CD4-positive, CD25-positive, alpha-beta regulatory T cell (primary cell): ENCODE measurements around the gene COP1. TPM values are rescaled to one million over a fixed set of nuclear protein-coding genes. Genes with fewer than 3 reads are reported as not detected.

ENCODE experiments used
- ATAC-seq, 2 donors: fragments of 150-1000 bp; cut with Tn5 transposase; one replicate each; pipeline ENCODE4 v1.10.0; 2021; ENCODE audit warnings: low read depth in 2 of 2, moderate number of reproducible peaks in 2 of 2, moderate library complexity in 1 of 2
- DNase-seq, 3 donors: peaks; one replicate each; pipeline versions ENCODE4 v3.0.0 to v3.0.0-alpha.2; 2012 to 2022; ENCODE audit warnings: mixed read lengths in 1 of 3
- H3K27ac ChIP-seq: one replicate; pipeline ENCODE4 v1.7.0; 2013; ENCODE audit warnings: mild to moderate bottlenecking, low read length; ENCODE audit not compliant: insufficient read depth, poor library complexity, severe bottlenecking
- H3K27me3 ChIP-seq: one replicate; pipeline ENCODE4 v1.7.0; 2013; ENCODE audit warnings: low read length; ENCODE audit not compliant: control insufficient read depth, insufficient read depth
- H3K36me3 ChIP-seq: one replicate; pipeline ENCODE4 v1.7.0; 2013; ENCODE audit warnings: mild to moderate bottlenecking, low read length, moderate library complexity; ENCODE audit not compliant: control insufficient read depth, insufficient read depth
- H3K4me1 ChIP-seq: 2 replicates; pipeline ENCODE4 v1.7.0; 2013; ENCODE audit warnings: mild to moderate bottlenecking, low read length; ENCODE audit not compliant: insufficient read depth, control insufficient read depth, poor library complexity, severe bottlenecking
- H3K4me3 ChIP-seq: one replicate; pipeline ENCODE4 v1.7.0; 2013; ENCODE audit warnings: low read depth, mild to moderate bottlenecking, low read length, moderate library complexity
- H3K9me3 ChIP-seq, 2 experiments: 1 replicate in 1 of 2; 2 replicates in 1 of 2; pipeline ENCODE4 v1.7.0; 2013; ENCODE audit warnings: low read length in 2 of 2, mild to moderate bottlenecking in 1 of 2, moderate library complexity in 1 of 2; ENCODE audit not compliant: control insufficient read depth in 2 of 2
- H3K27ac Mint-ChIP-seq, 3 donors: one replicate each; pipeline ENCODE4 v1.8.0; 2020 to 2022; ENCODE audit warnings: mild to moderate bottlenecking in 3 of 3, mixed read lengths in 3 of 3, moderate library complexity in 2 of 3
- H3K27me3 Mint-ChIP-seq: one replicate; pipeline ENCODE4 v1.8.0; 2022; ENCODE audit warnings: mild to moderate bottlenecking, mixed read lengths
- H3K36me3 Mint-ChIP-seq: one replicate; pipeline ENCODE4 v1.8.0; 2020; ENCODE audit warnings: mixed read lengths
- H3K4me1 Mint-ChIP-seq, 4 donors: one replicate each; pipeline ENCODE4 v1.8.0; 2020 to 2022; ENCODE audit warnings: mixed read lengths in 4 of 4, mild to moderate bottlenecking in 1 of 4
- H3K4me3 Mint-ChIP-seq, 4 donors: one replicate each; pipeline ENCODE4 v1.8.0; 2020 to 2022; ENCODE audit warnings: mild to moderate bottlenecking in 4 of 4, mixed read lengths in 4 of 4, moderate library complexity in 3 of 4
- H3K9me3 Mint-ChIP-seq, 7 donors: one replicate each; pipeline ENCODE4 v1.8.0; 2020 to 2022; ENCODE audit warnings: mixed read lengths in 7 of 7, mild to moderate bottlenecking in 3 of 7, moderate library complexity in 2 of 7
- polyA plus RNA-seq, 4 donors: library from polyadenylated mRNA; unstranded; fragments of 300-500 nt; fragmentation: Illumina TruSeq; gene quantifications; one replicate each; pipeline ENCODE4 v1.2.3, GENCODE V29; 2021
- total RNA-seq: library from RNA; stranded (reverse); gene quantifications from one replicate; pipeline ENCODE4 v1.2.3, GENCODE V29; 2022

Gene COP1
- total and polyA plus RNA-seq, 5 donors from 2014 or later = 37.7 to 53.9 (median 42.0) TPM

GRCh38 chr1:176058686-176059085 lies 148.4 kb downstream of the COP1 start:
- Histone ChIP-seq H3K9me3 (no peaks in the 10 kb centered on the region), H3K27ac (no peak overlapping the region), H3K27me3 (no peaks in the 10 kb centered on the region), H3K36me3 (peaks cover 1% of the 10 kb centered on the region), H3K4me1 (no peaks in the 10 kb centered on the region), H3K4me3 (no peak overlapping the region)
- Mint-ChIP-seq H3K36me3 (peaks cover 8% of the 10 kb centered on the region), H3K27ac (no peak overlapping the region), H3K4me1 (peaks cover 5 to 11% (median 10%) of the 10 kb centered on the region in 4 donors), H3K4me3 (no peak overlapping the region), H3K27me3 (no peaks in the 10 kb centered on the region), H3K9me3 (no peaks in the 10 kb centered on the region)
- DNase-seq (peak in 1 of 3 donors; percentile 6), ATAC-seq (no peak)

GRCh38 chr1:176056312-176056711 lies 150.8 kb downstream of the COP1 start:
- no peaks in the 10 kb centered on the region for H3K9me3 Mint-ChIP-seq
- no peak for ATAC-seq
- no peak overlapping the region for H3K4me3 Mint-ChIP-seq

GRCh38 chr1:176055398-176055797 lies 151.7 kb downstream of the COP1 start:
- Histone ChIP-seq H3K27me3 (no peaks in the 10 kb centered on the region), H3K9me3 (no peaks in the 10 kb centered on the region), H3K27ac (no peak overlapping the region), H3K4me1 (no peaks in the 10 kb centered on the region), H3K4me3 (no peak overlapping the region), H3K36me3 (peaks cover 5% of the 10 kb centered on the region)
- H3K27me3 Mint-ChIP-seq = no peaks in the 10 kb centered on the region
- no peaks in the 10 kb centered on the region for H3K9me3 Mint-ChIP-seq
- H3K4me3 Mint-ChIP-seq = no peak overlapping the region
- peak overlapping the region in 1 of 3 donors; percentile 58 for H3K27ac Mint-ChIP-seq
- H3K36me3 Mint-ChIP-seq = peaks cover 8% of the 10 kb centered on the region
- no peak for ATAC-seq
- H3K4me1 Mint-ChIP-seq = peaks cover 0 to 17% (median 8%) of the 10 kb centered on the region in 4 donors
- DNase-seq = no peak

More at GRCh38 chr1:176056312-176056711, 150.8 kb downstream of the COP1 start:
- no peak overlapping the region for H3K27ac Mint-ChIP-seq
- no peak for DNase-seq
- H3K36me3 ChIP-seq = peaks cover 3% of the 10 kb centered on the region
- no peaks in the 10 kb centered on the region for H3K4me1 ChIP-seq
- H3K27me3 Mint-ChIP-seq = no peaks in the 10 kb centered on the region
- peaks cover 8% of the 10 kb centered on the region for H3K36me3 Mint-ChIP-seq
- H3K4me1 Mint-ChIP-seq = peaks cover 5 to 10% (median 9%) of the 10 kb centered on the region in 4 donors
- H3K9me3 ChIP-seq = no peaks in the 10 kb centered on the region
- no peaks in the 10 kb centered on the region for H3K27me3 ChIP-seq
- H3K4me3 ChIP-seq = no peak overlapping the region
- H3K27ac ChIP-seq = no peak overlapping the region

GRCh38 chr1:176051902-176052518 lies 155.1 kb downstream of the COP1 start:
- no peak overlapping the region for H3K4me3 ChIP-seq
- H3K4me1 ChIP-seq = no peaks in the 10 kb centered on the region
- H3K4me1 Mint-ChIP-seq = peaks cover 0 to 21% (median 9%) of the 10 kb centered on the region in 4 donors
- H3K27me3 Mint-ChIP-seq = no peaks in the 10 kb centered on the region
- H3K36me3 Mint-ChIP-seq = peaks cover 4% of the 10 kb centered on the region
- DNase-seq (no peak), ATAC-seq (no peak)
- H3K9me3 ChIP-seq = no peaks in the 10 kb centered on the region
- H3K36me3 ChIP-seq = peaks cover 7% of the 10 kb centered on the region
- no peaks in the 10 kb centered on the region for H3K9me3 Mint-ChIP-seq
- H3K27me3 ChIP-seq = no peaks in the 10 kb centered on the region
- H3K27ac Mint-ChIP-seq = no peak overlapping the region
- H3K27ac ChIP-seq = no peak overlapping the region
- no peak overlapping the region for H3K4me3 Mint-ChIP-seq

- ATAC-seq (no peak), DNase-seq (no peak)
- peaks cover 7% of the 10 kb centered on the region for H3K36me3 ChIP-seq
- H3K27ac Mint-ChIP-seq = no peak overlapping the region
- no peaks in the 10 kb centered on the region for H3K9me3 Mint-ChIP-seq
- H3K27ac ChIP-seq = no peak overlapping the region
- peaks cover 0 to 16% (median 8%) of the 10 kb centered on the region in 4 donors for H3K4me1 Mint-ChIP-seq
- H3K4me3 ChIP-seq = no peak overlapping the region
- H3K36me3 Mint-ChIP-seq = peaks cover 4% of the 10 kb centered on the region
- no peaks in the 10 kb centered on the region for H3K9me3 ChIP-seq
- H3K27me3 Mint-ChIP-seq = no peaks in the 10 kb centered on the region
- no peaks in the 10 kb centered on the region for H3K27me3 ChIP-seq
- no peaks in the 10 kb centered on the region for H3K4me1 ChIP-seq
- no peak overlapping the region for H3K4me3 Mint-ChIP-seq
Measured at GRCh38 chr1:176051402-176051801, 155.7 kb downstream of the COP1 start.

GRCh38 chr1:176049582-176049981 lies 157.5 kb downstream of the COP1 start:
- Mint-ChIP-seq H3K9me3 (no peaks in the 10 kb centered on the region), H3K4me1 (peaks cover 2 to 15% (median 6%) of the 10 kb centered on the region in 4 donors), H3K4me3 (no peak overlapping the region), H3K27ac (no peak overlapping the region), H3K36me3 (no peaks in the 10 kb centered on the region), H3K27me3 (no peaks in the 10 kb centered on the region)
- DNase-seq (no peak), ATAC-seq (no peak)
- Histone ChIP-seq H3K36me3 (peaks cover 8% of the 10 kb centered on the region), H3K4me1 (no peaks in the 10 kb centered on the region), H3K4me3 (no peak overlapping the region), H3K27me3 (no peaks in the 10 kb centered on the region), H3K9me3 (no peaks in the 10 kb centered on the region), H3K27ac (no peak overlapping the region)

GRCh38 chr1:176046926-176047325 lies 160.2 kb downstream of the COP1 start:
- H3K4me1 ChIP-seq = no peaks in the 10 kb centered on the region
- no peak overlapping the region for H3K4me3 ChIP-seq
- Mint-ChIP-seq H3K4me3 (no peak overlapping the region), H3K27me3 (no peaks in the 10 kb centered on the region), H3K4me1 (peaks cover 3 to 15% (median 12%) of the 10 kb centered on the region in 4 donors), H3K36me3 (peaks cover 6% of the 10 kb centered on the region), H3K9me3 (no peaks in the 10 kb centered on the region), H3K27ac (no peak overlapping the region)
- H3K9me3 ChIP-seq = no peaks in the 10 kb centered on the region
- H3K36me3 ChIP-seq = peaks cover 22% of the 10 kb centered on the region
- H3K27me3 ChIP-seq = no peaks in the 10 kb centered on the region
- DNase-seq (no peak), ATAC-seq (no peak)
- H3K27ac ChIP-seq = no peak overlapping the region

- DNase-seq (no peak), ATAC-seq (no peak)
- Mint-ChIP-seq H3K4me3 (no peak overlapping the region), H3K36me3 (peaks cover 21% of the 10 kb centered on the region), H3K9me3 (no peaks in the 10 kb centered on the region), H3K27ac (no peak overlapping the region), H3K4me1 (peaks cover 9 to 31% (median 19%) of the 10 kb centered on the region in 4 donors), H3K27me3 (no peaks in the 10 kb centered on the region)
- Histone ChIP-seq H3K27ac (no peak overlapping the region), H3K4me3 (no peak overlapping the region), H3K27me3 (no peaks in the 10 kb centered on the region), H3K4me1 (no peaks in the 10 kb centered on the region), H3K9me3 (no peaks in the 10 kb centered on the region), H3K36me3 (peaks cover 36% of the 10 kb centered on the region)
Measured at GRCh38 chr1:176043537-176043936, 163.5 kb downstream of the COP1 start.
